Kidney (tissue), 14 donors: ENCODE results near the gene ETDC. TPM values are rescaled to one million over a fixed set of nuclear protein-coding genes. Genes with fewer than 3 reads are reported as not detected.

Source experiments
- DNase-seq, 5 donors: peaks; one replicate each; pipeline ENCODE4 v3.0.0-alpha.2; 2013 to 2020
- FAIRE-seq: peaks from 2 replicates; lab custom pipeline; 2012; peaks lifted over from hg19 to GRCh38; lab: Jason Lieb, UNC
- H3K27ac ChIP-seq, 2 donors: one replicate each; pipeline ENCODE4 v1.7.0; 2013; ENCODE audit warnings: low read depth in 2 of 2, low read length in 2 of 2, inconsistent platforms in 1 of 2
- H3K27me3 ChIP-seq: one replicate; pipeline ENCODE4 v1.7.1; 2013; ENCODE audit warnings: low read length, inconsistent platforms; ENCODE audit not compliant: control insufficient read depth, insufficient read depth
- H3K36me3 ChIP-seq, 3 donors: one replicate each; pipeline versions ENCODE4 v1.7.0 to v1.7.1; 2013; ENCODE audit warnings: low read length in 3 of 3, control low read depth in 1 of 3, inconsistent platforms in 1 of 3; ENCODE audit not compliant: insufficient read depth in 3 of 3, control insufficient read depth in 2 of 3
- H3K4me1 ChIP-seq, 3 donors: one replicate each; pipeline versions ENCODE4 v1.7.0 to v1.7.1; 2013; ENCODE audit warnings: low read length in 3 of 3, inconsistent platforms in 1 of 3, low read depth in 1 of 3; ENCODE audit not compliant: control insufficient read depth in 2 of 3, insufficient read depth in 2 of 3
- H3K4me3 ChIP-seq, 3 donors: one replicate each; pipeline versions ENCODE4 v1.7.0 to v1.8.1; 2013; ENCODE audit warnings: low read length in 3 of 3, control low read depth in 1 of 3, inconsistent platforms in 1 of 3
- H3K9ac ChIP-seq, 3 donors: one replicate each; pipeline versions ENCODE4 v1.7.0 to v1.7.1; 2013; ENCODE audit warnings: low read length in 3 of 3, control low read depth in 1 of 3, inconsistent platforms in 1 of 3
- H3K9me3 ChIP-seq, 3 donors: one replicate each; pipeline versions ENCODE4 v1.7.0 to v1.7.1; 2013; ENCODE audit warnings: low read length in 3 of 3, control low read depth in 1 of 3, inconsistent platforms in 1 of 3; ENCODE audit not compliant: control insufficient read depth in 2 of 3, insufficient read depth in 1 of 3
- CTCF ChIP-seq: IDR thresholded peaks from 3 replicates; pipeline ENCODE4 v1.5.1; 2012; ENCODE audit warnings: mild to moderate bottlenecking, moderate library complexity, borderline replicate concordance; ENCODE audit not compliant: insufficient read depth; ENCODE audit errors: extremely low read depth
- intact Hi-C: fragments of 100-400 bp; cut with DNase I; formaldehyde crosslinking; loops from one replicate; pipeline ENCODE4 v1.11.1; 2022
- polyA plus RNA-seq: library from polyadenylated mRNA; stranded (reverse); fragments of 350-450 nt; fragmentation: Illumina TruSeq; extraction: RNeasy Lipid Tissue Mini Kit (QIAGEN cat#74804); gene quantifications from one replicate; pipeline ENCODE4 v1.2.3, GENCODE V29; 2014; ENCODE audit warnings: low read depth, low replicate concordance; ENCODE audit not compliant: insufficient read depth
- total RNA-seq: library from RNA; stranded (reverse); fragmentation: NEBNext Ultra II Directional; extraction: Animal tissue kit (Norgen Biotek cat#: 25700); gene quantifications from one replicate; pipeline ENCODE4 v1.2.1, GENCODE V29; 2021
- donor health status: control.
- donor health status: control.
- donor health status: control.
- donor health status: control.
- donor health status: control.
- donor health status: DM: yes; HTN: yes; CAD: no.
- donor health status: Normal renal cell carcinoma (clear cell type).

The ETDC gene
- total and polyA plus RNA-seq, 2 donors from 2014 or later: not detected

DNA sequence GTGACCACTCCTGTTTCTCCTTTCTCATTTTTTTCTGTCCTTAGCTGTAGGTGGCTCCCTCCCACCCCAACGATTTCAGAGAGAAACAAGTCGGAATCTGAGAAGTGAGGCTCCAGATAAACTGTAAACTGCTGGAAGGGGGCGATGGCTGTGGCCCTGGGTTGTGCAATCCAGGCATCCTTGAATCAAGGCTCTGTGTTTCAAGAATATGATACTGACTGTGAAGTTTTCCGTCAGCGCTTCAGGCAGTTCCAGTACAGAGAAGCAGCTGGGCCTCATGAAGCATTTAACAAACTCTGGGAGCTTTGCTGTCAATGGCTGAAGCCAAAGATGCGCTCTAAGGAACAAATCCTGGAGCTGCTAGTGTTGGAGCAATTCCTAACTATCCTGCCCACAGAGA is 37.7 kb downstream of the ETDC start:
- DNase-seq: no peak
- Histone ChIP-seq H3K4me3 (no peak overlapping the region), H3K36me3 (peaks cover 0 to 4% (median 0%) of the 10 kb centered on the region in 3 donors), H3K27me3 (no peaks in the 10 kb centered on the region), H3K9me3 (no peaks in the 10 kb centered on the region), H3K4me1 (peaks cover 0 to 3% (median 0%) of the 10 kb centered on the region in 3 donors), H3K9ac (no peak overlapping the region), H3K27ac (no peak overlapping the region)
- intact Hi-C loops: no loop called here
- no peak for TF ChIP-seq CTCF
- no peak for FAIRE-seq

DNA sequence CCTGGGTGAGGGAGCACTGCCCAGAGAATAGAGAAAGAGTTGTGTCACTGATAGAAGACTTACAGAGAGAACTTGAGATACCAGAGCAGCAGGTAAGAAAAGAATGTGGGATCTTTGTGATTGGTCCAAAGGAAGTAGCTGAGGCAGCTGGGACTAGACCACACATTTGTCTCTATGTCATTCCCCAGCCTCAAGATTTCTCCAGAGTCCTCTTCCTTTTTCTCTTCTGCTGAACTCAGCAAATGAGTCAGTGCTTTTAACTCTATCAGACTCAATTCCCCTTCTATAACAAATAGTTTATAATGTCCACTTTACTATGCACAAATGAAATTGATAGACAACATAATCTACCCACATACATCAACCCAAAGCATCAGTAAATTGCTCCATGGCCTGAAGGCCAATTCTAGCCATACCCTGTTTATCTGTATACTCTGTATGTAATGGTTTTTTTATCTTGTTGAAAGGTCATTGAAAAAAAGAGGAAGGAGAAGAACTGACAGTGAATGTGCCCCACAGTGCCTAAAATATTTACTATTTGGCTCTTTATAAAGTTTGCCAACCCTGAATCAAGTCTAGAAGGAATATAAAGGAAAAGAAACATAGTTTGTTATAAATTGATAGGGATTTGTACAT is 38.2 kb downstream of the ETDC start:
- intact Hi-C loops: no loop called here
- no peaks in the 10 kb centered on the region for H3K27me3 ChIP-seq
- H3K4me1 ChIP-seq: peaks cover 0 to 2% (median 0%) of the 10 kb centered on the region in 3 donors
- H3K9me3 ChIP-seq: no peaks in the 10 kb centered on the region
- TF ChIP-seq CTCF: no peak
- no peak overlapping the region for H3K27ac ChIP-seq
- H3K4me3 ChIP-seq: no peak overlapping the region
- DNase-seq (no peak), FAIRE-seq (no peak)
- H3K9ac ChIP-seq: no peak overlapping the region
- H3K36me3 ChIP-seq: peaks cover 0 to 4% (median 0%) of the 10 kb centered on the region in 3 donors

DNA sequence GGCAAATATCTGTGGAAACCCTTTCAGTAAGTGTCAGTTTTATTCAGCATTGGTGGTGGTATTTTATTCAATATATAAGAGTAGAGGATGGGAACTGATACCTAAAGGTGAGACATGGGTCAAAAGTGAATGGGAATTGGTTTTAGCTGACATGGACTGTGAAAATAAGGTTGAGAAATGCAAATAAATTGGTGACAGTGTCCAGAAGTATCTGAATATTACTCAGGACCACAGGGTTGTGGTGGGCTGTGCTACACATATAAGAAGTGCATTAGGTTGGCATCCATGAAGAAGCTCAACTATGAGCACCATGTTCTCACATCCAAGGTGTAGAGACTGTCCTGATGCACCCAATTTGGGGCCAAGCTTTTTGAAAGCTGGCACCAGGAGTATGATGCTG is 45.0 kb downstream of the ETDC start:
- intact Hi-C loops: no loop called here
- Histone ChIP-seq H3K27ac (no peak overlapping the region), H3K4me3 (no peak overlapping the region), H3K9ac (no peak overlapping the region), H3K9me3 (no peaks in the 10 kb centered on the region), H3K27me3 (no peaks in the 10 kb centered on the region), H3K36me3 (no peaks in the 10 kb centered on the region), H3K4me1 (no peaks in the 10 kb centered on the region)
- no peak for DNase-seq
- no peak for TF ChIP-seq CTCF
- no peak for FAIRE-seq

Other genes with a start within 250 kb of the ETDC start
- 3.1 TPM for gene SMIM10L2B, start 210.8 kb upstream of the ETDC start, total RNA-seq
- gene SMIM10L2B, start 210.8 kb upstream of the ETDC start, polyA plus RNA-seq: 8.6 TPM
- not detected for gene ETDB, start 189.0 kb upstream of the ETDC start, total RNA-seq
- gene ETDB, start 189.0 kb upstream of the ETDC start, polyA plus RNA-seq: not detected
- not detected for gene CT55, start 138.1 kb upstream of the ETDC start, total RNA-seq
- gene CT55, start 138.1 kb upstream of the ETDC start, polyA plus RNA-seq: not detected
- gene ETDA, start 57.4 kb upstream of the ETDC start, total RNA-seq: not detected
- not detected for gene ETDA, start 57.4 kb upstream of the ETDC start, polyA plus RNA-seq
- gene ZNF75D, start 34.6 kb downstream of the ETDC start, total RNA-seq: 11.6 TPM
- 8.5 TPM for gene ZNF75D, start 34.6 kb downstream of the ETDC start, polyA plus RNA-seq
- gene ZNF449, start 35.3 kb downstream of the ETDC start, total RNA-seq: 8.7 TPM
- gene ZNF449, start 35.3 kb downstream of the ETDC start, polyA plus RNA-seq: 3.1 TPM
- gene SMIM10L2A, start 112.5 kb downstream of the ETDC start, total RNA-seq: 3.5 TPM
- gene SMIM10L2A, start 112.5 kb downstream of the ETDC start, polyA plus RNA-seq: 8.2 TPM
- 7.7 TPM for gene INTS6L, start 211.2 kb downstream of the ETDC start, total RNA-seq
- 4.7 TPM for gene INTS6L, start 211.2 kb downstream of the ETDC start, polyA plus RNA-seq